CMK (cell line): Measurements from ENCODE around the gene TAF4B.
"Not testable (repeated sequence)": the region's sequence is repeated elsewhere in the genome, so short reads cannot be mapped to it uniquely, and the experiment has no call there.

Source experiments
- DNase-seq: peaks from one replicate; pipeline ENCODE4 v3.0.0-alpha.2; 2010; ENCODE audit warnings: low read depth

TAF4B gene

DNA sequence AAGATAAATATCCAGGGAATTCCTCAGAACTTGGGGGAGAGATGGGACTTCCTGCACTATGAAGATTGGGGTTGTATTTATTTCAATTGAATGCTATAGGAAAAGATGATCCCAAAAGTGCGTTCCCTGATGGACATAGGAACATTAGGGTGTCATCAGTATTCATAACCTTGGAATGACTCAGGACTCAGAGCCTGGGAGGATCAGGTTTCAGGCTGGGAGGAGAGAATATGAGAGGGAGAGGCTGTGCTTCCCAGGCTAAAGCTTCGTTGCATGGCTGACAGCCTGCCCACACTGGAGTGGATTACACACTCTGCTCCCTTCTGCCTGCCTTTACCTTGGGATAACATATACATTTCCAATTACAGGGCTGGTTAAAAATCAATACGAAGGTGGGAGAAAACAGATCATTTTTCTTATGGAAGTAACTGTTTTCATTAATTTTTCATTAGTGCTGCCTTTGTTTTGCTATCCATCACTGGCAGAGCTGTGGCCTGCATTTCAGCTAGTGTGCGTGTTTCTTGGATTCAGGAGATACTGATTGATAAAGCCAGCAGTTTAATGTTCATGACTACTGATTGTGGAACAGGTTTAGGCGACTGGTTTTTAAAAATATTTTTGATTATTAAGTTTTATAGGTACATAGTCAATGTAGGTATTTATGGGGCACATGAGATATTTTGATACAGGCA, 203.4 kb downstream of the TAF4B start:
- no peak for DNase-seq

DNA sequence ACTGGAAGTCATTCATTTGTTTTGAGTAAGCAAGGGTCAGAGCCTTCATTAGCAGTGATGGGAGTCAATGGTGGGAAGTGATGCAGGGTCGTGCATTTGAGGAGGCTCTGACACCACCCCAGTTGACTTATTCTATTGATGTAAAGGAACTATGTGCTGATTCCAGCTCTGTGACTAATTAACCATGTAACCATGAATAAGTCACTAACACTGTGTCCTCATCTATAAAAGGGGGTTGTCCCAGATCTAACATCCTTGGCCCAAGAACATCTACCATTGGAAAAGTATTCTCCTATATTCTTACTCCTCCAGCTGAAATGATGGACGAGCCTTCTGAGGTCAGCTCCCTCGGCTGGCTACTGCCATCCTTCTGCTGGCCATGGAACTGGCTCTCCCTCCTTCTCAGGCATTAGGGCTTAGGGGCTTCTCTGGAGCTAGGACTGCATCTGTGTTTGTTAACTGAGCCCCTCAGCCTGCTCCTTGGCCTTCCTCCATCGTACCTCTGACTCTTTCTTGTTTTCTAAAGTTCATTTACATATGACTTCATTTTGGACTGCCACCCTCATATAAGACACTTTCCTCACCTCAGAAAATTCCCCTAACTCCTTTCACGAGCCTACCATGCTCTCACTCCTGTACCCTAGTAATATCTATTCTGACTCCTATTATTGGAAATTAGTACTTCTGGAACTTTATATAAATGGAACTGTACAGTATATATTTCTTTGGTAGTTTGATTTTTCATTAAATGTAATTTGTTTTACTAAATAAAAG, 206.6 kb downstream of the TAF4B start:
- DNase-seq, result no peak

DNA sequence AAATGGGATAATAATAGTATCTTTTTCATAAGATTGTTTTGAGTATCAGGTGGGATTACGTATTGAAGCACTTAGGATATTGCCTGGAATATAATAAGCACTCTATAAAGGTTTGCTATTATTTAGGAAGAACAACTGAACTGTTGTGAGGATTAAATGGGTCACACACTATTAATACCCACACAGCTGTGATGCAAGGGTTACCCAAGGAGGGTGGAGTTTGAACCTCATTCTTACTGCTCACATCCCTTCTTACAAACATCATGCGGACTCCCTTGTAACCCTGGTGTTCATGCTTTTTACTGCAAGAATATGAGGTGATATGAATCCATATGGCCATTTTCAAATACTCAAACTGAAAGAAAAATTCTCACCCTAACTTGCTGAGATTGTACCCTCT, 208.6 kb downstream of the TAF4B start:
- no peak for DNase-seq

DNA sequence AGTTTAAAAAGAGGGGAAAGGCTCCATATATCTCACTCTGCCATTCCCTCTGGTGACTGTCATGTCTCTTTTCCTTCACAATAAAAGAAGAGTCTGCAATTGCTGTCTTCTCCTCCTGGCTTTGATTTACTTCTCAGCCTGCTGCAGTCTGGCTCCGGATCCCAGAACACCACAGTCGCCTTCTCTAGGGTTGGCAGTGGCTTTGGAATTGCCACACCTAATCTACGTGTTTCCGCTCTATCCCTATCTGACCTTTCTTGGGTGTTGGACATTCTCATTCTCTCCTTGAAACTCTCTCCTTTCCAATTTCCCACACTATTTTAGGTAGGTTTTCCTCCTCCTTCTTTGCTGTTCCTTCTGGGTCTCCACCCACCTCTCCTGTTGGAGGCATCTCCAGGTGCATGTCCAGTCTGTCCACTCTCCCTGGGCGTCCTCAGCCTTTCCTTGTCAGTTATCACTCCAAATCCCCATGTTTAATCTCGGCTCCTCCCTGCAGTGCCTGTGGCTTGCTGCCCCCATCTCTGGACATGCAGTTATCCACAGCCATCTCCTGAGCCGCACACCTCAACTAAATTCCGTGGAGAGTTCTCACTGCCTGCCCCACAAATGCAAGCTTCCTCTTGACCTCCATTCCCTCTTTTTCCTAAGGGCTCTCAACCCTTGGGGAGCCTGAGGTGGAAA, 209.3 kb downstream of the TAF4B start:
- DNase-seq, result no peak

DNA sequence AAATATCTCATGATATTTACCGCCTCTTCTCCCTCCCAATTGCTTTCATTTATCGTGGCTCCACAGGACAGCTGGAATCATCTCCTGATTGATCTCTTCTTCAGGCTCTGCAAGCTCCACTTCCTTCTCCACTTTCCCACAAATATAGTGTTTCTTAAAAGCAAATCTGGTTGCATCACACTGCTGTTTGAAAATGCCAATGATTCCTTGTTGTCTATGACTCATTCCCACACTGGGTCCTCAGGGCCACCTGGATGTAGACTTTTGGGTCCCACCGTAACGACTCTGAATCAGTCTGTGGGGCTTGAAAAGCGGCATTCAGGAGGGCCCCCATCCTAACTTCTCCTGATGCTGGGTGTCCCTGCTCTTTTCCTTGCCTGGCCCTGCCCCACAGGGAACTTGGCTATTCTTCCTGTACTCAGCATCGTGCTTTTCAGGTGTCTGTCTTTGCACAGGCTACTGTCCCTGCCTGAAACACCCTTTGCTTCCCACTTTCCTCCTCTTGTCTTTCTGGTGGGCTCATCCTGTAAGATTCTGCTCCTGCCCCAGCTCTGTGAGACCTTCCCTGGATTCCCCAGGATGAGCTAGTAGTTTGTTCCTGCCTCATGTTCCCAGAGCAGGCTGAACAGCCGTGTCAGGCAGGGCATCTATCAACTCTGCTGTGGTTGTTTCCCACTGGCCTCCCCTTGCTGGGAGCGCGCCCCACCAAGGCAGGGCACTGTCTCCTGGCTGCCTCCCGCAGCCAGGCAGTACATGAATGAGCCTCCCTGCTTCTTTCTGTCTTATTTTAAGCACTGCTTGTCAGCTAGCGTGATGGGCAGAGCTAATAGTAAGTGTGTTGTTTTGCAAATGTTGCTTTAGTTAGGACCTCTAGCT, 210.2 kb downstream of the TAF4B start:
- DNase-seq, result no peak

DNA sequence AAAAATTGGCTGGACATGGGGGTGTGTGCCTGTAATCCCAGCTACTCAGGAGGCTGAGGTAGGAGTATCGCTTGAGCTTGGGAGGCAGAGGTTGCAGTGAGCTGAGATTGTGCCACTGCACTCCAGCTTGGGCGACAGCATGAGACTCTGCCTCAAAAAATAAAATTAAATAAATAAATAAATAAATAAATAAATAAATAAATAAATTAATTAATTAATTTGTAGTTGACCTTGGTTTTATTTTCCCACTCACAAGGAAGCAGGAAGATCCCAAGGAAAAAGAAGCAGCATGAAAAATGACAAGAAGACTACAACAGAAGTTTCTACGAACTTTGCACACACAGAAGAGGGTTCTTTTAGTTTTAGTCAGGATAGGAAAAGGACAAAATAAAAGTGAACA, 211.4 kb downstream of the TAF4B start:
- DNase-seq, result not testable (repeated sequence)

DNA sequence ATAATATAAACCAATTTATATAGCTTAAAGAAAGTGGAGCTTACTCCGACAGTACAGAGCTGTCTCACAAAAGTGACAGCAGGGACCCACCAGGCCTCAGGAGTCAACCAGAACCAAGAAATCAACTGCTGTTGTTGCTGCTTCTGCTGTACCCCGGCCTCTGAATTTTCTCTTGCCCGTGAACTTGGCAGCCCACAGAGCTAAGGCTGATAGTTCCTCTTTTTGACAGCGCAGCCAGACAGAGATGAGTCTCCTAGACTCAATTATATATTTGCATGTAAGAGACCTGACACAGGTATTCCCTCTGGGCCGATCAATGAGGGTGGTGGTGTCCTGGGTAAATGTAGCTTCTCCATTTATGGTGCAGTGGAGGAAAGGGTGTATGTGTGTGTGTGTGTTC, 212.7 kb downstream of the TAF4B start:
- DNase-seq, result no peak

DNA sequence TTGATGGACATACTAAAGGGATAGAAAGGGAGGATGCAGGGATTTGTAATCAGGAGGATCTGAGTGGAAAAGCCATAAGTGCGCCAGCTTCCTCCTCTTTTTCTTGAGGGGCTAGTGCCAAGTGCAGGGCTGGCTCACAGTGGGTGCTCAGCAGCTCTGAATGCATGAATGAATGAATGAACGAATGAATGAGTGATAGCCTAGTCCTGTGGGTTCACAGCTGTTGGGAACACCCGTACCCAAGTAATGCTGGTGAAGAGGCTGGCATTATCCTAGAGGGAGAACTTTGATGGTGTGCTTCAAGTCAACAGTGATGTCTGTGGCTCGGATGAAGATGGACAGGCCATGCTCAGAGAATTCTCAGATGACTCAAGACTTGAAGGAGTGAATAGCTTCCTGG, 213.3 kb downstream of the TAF4B start:
- DNase-seq, result no peak

DNA sequence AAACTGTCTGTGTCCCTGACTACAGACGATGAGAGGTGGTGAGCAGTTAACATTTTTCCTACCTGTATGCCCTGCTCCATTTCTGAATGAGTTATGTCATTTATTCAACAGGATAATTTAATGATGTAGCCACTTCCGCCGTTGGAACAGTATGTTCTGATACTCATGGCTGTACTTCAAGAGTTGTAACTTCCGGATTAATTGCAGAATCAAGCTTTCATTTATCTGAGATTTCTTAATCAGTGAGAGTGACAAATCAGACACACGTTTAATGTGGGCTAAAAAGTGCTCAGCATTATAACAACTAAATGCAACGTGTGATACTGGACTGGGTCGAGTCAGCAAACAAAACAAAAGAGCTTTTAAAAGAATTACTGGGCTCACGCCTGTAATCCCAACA, 214.4 kb downstream of the TAF4B start:
- no peak for DNase-seq
